Middle frontal gyrus (tissue), 1 donor: ENCODE data around the gene SPINK5.

ENCODE experiments used
- DNase-seq: peaks from one replicate; pipeline ENCODE4 v3.0.0-alpha.2; 2015; ENCODE audit warnings: low spot score; ENCODE audit errors: extremely low spot score

SPINK5 gene

GRCh38 chr5:148090773-148091250 lies 27.0 kb downstream of the SPINK5 start:
- no peak for DNase-seq

- DNase-seq = no peak
Observed at GRCh38 chr5:148091991-148092964, 28.5 kb downstream of the SPINK5 start.

GRCh38 chr5:148094336-148094735 lies 30.6 kb downstream of the SPINK5 start:
- no peak for DNase-seq

GRCh38 chr5:148104226-148104625 lies 40.4 kb downstream of the SPINK5 start:
- no peak for DNase-seq

- no peak for DNase-seq
Observed at GRCh38 chr5:148107608-148108007, 43.8 kb downstream of the SPINK5 start.

- DNase-seq = no peak
Observed at GRCh38 chr5:148113243-148113642, 49.5 kb downstream of the SPINK5 start.

- DNase-seq = no peak
Observed at GRCh38 chr5:148120317-148120716, 56.5 kb downstream of the SPINK5 start.

GRCh38 chr5:148125641-148126040 lies 61.9 kb downstream of the SPINK5 start:
- no peak for DNase-seq

GRCh38 chr5:148135091-148136048 lies 71.6 kb downstream of the SPINK5 start:
- no peak for DNase-seq

GRCh38 chr5:148140846-148141245 lies 77.1 kb downstream of the SPINK5 start:
- no peak for DNase-seq

- DNase-seq = no peak
Observed at GRCh38 chr5:148141645-148142044, 77.9 kb downstream of the SPINK5 start.

- no peak for DNase-seq
Observed at GRCh38 chr5:148145916-148146315, 82.1 kb downstream of the SPINK5 start.

GRCh38 chr5:148146487-148146886 lies 82.7 kb downstream of the SPINK5 start:
- no peak for DNase-seq

- DNase-seq = no peak
Observed at GRCh38 chr5:148147415-148147814, 83.6 kb downstream of the SPINK5 start.

- DNase-seq = no peak
Observed at GRCh38 chr5:148151872-148152271, 88.1 kb downstream of the SPINK5 start.

- no peak for DNase-seq
Observed at GRCh38 chr5:148152781-148153180, 89.0 kb downstream of the SPINK5 start.

GRCh38 chr5:148156609-148157008 lies 92.8 kb downstream of the SPINK5 start:
- no peak for DNase-seq

- DNase-seq = no peak
Observed at GRCh38 chr5:148162038-148162437, 98.3 kb downstream of the SPINK5 start.

- DNase-seq = no peak
Observed at GRCh38 chr5:148163345-148163744, 99.6 kb downstream of the SPINK5 start.

- no peak for DNase-seq
Observed at GRCh38 chr5:148166550-148167283, 102.9 kb downstream of the SPINK5 start.

GRCh38 chr5:148168246-148168645 lies 104.5 kb downstream of the SPINK5 start, which contains the start of gene SPINK14:
SPINK14 (plus strand) TSS chr5:148168546; CDS start chr5:148169733, 1,187 bp downstream.
- no peak for DNase-seq
